Loucy (cell line): ENCODE measurements around the gene RSPRY1.

Experiments used
- EZH2phosphoT487 ChIP-seq: fragments of 200-600 bp; IDR thresholded peaks from 2 replicates; pipeline ENCODE4 v1.6.1; 2018; ENCODE audit warnings: antibody characterized with exemption, mild to moderate bottlenecking, moderate library complexity, borderline replicate concordance
- TF ChIP-seq, protein P1 (sequence below): fragments of 200-600 bp; sonication (generic); conservative IDR thresholded peaks from 2 replicates; pipeline ENCODE4 v1.5.1; 2014; ENCODE audit warnings: mild to moderate bottlenecking, antibody characterized with exemption, low read length

DNA sequence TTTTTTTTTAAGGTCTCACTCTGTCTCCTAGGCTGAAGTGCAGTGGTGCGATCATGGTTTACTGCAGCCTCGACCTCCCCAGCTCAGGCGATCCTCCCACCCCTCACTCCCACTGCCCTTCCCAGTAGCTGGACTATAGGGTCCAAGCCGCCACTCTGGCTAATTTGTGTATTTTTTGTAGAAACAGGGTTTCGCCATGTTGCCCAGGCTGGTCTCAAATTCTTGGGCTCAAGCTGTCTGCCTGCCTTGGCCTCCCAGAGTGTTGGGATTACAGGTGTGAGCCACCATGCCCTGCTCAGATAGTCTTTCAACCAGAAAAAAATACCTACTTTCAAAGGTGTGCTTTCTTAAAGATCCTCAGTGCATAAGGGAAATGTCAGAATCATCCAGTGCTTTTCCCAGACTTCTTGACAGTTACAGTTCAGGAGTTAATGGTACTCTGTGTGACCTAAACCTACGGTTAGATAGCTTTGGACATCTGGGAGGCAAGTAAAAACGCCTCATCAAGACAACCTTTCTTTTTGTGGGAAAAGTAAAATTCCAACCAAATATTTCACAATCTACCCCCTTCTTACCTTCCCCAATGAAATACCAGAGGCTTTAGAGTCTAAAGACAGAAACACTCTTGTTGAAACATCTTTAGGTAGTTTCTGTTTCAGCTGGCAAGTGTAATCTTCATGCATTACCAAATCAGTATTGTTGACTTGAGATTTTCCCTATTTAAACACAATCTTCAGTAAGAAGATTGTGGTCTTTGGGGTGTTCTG lies 6.8 kb downstream of the RSPRY1 start:
- TF ChIP-seq, protein P1, sequence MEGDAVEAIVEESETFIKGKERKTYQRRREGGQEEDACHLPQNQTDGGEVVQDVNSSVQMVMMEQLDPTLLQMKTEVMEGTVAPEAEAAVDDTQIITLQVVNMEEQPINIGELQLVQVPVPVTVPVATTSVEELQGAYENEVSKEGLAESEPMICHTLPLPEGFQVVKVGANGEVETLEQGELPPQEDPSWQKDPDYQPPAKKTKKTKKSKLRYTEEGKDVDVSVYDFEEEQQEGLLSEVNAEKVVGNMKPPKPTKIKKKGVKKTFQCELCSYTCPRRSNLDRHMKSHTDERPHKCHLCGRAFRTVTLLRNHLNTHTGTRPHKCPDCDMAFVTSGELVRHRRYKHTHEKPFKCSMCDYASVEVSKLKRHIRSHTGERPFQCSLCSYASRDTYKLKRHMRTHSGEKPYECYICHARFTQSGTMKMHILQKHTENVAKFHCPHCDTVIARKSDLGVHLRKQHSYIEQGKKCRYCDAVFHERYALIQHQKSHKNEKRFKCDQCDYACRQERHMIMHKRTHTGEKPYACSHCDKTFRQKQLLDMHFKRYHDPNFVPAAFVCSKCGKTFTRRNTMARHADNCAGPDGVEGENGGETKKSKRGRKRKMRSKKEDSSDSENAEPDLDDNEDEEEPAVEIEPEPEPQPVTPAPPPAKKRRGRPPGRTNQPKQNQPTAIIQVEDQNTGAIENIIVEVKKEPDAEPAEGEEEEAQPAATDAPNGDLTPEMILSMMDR, result no peak
- no peak for TF ChIP-seq EZH2phosphoT487
